Lower lobe of right lung (tissue), 2 donors: ENCODE data around the gene SRBD1. TPM values are rescaled to one million over a fixed set of nuclear protein-coding genes. Genes with fewer than 3 reads are reported as not detected.

ENCODE experiments used
- ATAC-seq, 2 donors: fragments of 200-7000 bp; cut with Tn5 transposase; one replicate each; pipeline ENCODE4 v1.9.1; 2020 to 2022; ENCODE audit warnings: mild to moderate bottlenecking in 2 of 2, moderate library complexity in 2 of 2
- DNase-seq: peaks from one replicate; pipeline ENCODE4 v3.0.0-alpha.2; 2020
- H3K27ac ChIP-seq: fragments of 200-600 bp; one replicate; pipeline ENCODE4 v1.8.0; 2022
- H3K27me3 ChIP-seq: fragments of 200-600 bp; one replicate; pipeline ENCODE4 v1.8.0; 2022; ENCODE audit warnings: low read depth
- H3K36me3 ChIP-seq: fragments of 200-600 bp; one replicate; pipeline ENCODE4 v1.8.0; 2022; ENCODE audit warnings: mild to moderate bottlenecking
- H3K4me1 ChIP-seq: fragments of 200-600 bp; one replicate; pipeline ENCODE4 v1.8.0; 2022
- H3K4me3 ChIP-seq: fragments of 200-600 bp; one replicate; pipeline ENCODE4 v1.8.0; 2022; ENCODE audit warnings: mild to moderate bottlenecking
- H3K9me3 ChIP-seq: fragments of 200-600 bp; one replicate; pipeline ENCODE4 v1.8.0; 2022
- intact Hi-C: fragments of 100-400 bp; cut with DNase I; formaldehyde crosslinking; loops from one replicate; pipeline ENCODE4 v1.11.0; 2022
- total RNA-seq: library from RNA; stranded (reverse); fragmentation: NEBNext Ultra II Directional; extraction: Animal tissue kit (Norgen Biotek cat#: 25700); gene quantifications from one replicate; pipeline ENCODE4 v1.2.1, GENCODE V29; 2021
- TF ChIP-seq, protein P1 (sequence below): fragments of 200-600 bp; IDR thresholded peaks from one replicate; pipeline ENCODE4 v1.8.0; 2022; ENCODE audit warnings: antibody characterized with exemption, mild to moderate bottlenecking
- donor health status: DM: no; HTN: yes; CAD: no; lungs with severe emphysema.

The SRBD1 gene
- total RNA-seq, 1 donor from 2014 or later, result 15.4 TPM

DNA sequence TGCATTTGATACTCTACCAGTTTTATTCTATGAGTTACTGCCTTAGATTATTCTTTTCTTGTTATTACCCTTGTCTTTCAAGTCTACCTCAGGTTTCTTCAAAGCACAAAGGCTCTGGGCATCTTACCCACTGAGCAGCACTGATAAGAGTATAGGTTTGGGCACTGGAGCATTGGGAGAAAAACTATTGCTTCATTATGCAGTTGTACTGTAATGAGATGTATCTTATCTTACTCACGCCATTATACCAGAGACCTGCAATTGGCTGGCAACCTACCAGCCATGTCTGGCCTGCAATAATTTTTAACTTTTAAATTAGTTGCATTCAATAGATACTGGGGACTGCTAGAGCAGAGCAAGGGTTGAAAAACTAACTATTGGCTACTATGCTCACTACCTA lies 18.9 kb upstream of the SRBD1 start:
- ATAC-seq, result no peak
- peaks cover 8% of the 10 kb centered on the region for H3K4me1 ChIP-seq
- H3K36me3 ChIP-seq, result no peaks in the 10 kb centered on the region
- TF ChIP-seq, protein P1, sequence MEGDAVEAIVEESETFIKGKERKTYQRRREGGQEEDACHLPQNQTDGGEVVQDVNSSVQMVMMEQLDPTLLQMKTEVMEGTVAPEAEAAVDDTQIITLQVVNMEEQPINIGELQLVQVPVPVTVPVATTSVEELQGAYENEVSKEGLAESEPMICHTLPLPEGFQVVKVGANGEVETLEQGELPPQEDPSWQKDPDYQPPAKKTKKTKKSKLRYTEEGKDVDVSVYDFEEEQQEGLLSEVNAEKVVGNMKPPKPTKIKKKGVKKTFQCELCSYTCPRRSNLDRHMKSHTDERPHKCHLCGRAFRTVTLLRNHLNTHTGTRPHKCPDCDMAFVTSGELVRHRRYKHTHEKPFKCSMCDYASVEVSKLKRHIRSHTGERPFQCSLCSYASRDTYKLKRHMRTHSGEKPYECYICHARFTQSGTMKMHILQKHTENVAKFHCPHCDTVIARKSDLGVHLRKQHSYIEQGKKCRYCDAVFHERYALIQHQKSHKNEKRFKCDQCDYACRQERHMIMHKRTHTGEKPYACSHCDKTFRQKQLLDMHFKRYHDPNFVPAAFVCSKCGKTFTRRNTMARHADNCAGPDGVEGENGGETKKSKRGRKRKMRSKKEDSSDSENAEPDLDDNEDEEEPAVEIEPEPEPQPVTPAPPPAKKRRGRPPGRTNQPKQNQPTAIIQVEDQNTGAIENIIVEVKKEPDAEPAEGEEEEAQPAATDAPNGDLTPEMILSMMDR, result no peak
- intact Hi-C loops, result no loop called here
- H3K27ac ChIP-seq, result no peak overlapping the region
- no peaks in the 10 kb centered on the region for H3K9me3 ChIP-seq
- no peak for DNase-seq
- H3K4me3 ChIP-seq, result no peak overlapping the region
- H3K27me3 ChIP-seq, result no peaks in the 10 kb centered on the region

DNA sequence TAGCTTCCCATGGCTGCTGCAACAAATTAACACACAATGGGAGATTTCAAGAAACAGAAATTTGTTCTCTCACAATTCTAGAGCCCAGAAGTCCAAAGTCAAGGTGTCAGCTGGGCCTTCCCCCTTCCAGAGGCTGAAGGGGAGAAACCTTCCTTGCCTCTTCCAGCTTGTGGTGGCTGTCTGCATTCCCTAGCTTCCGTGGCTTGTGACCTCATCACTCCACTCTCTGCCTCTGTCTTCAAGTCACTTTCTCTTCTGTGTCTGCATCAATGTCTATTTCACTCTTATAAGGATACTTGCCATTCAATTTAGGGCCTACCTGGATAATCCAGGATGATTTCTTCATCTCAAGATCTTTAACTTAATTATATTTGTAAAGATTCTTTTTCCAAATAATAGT lies 16.8 kb upstream of the SRBD1 start:
- intact Hi-C loops, result no loop called here
- Histone ChIP-seq H3K9me3 (no peaks in the 10 kb centered on the region), H3K4me3 (no peak overlapping the region), H3K27me3 (no peaks in the 10 kb centered on the region), H3K36me3 (no peaks in the 10 kb centered on the region), H3K4me1 (peaks cover 8% of the 10 kb centered on the region), H3K27ac (no peak overlapping the region)
- TF ChIP-seq, protein P1, result no peak
- DNase-seq (no peak), ATAC-seq (no peak)

DNA sequence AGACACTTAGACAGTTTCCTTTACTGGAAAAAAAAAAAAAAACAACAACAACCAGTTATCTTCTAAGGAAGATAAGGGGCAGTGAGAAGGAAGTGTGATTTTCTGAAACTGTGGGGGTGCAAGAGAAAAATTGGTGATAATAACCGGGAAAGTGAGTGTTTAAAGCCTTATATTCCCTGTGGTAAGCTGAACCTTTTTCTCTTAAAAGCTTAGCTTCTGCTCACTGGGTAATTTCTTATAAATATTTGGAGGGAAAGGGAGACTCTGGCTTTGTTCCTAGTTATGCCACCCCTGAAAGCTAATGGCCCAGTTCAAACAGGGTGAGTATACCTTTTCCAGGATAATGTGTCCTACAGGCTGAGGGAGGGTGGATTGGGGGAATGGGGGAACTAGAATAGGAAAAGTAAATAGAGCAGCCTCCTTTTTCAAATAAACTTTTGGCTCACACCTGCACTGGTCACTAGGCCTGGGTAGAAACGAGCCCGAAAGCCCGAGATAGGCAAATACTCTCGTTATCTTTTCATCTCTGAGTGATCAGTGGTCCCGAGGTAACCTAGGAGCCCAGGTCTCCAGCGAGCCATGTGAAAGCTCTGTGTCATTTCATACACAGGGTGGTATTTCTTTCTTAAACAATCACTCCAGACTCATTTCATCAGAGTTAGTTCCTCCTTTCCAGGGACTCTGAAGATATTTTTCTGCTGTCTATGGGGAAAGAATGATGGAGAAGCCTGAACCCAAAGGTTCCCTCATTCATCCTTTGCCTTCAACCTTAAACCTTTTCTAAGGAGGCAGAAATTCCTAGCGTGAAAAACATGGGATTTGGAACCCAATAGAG lies 15.5 kb upstream of the SRBD1 start:
- TF ChIP-seq, protein P1, result no peak
- no peak overlapping the region for H3K27ac ChIP-seq
- DNase-seq, result no peak
- H3K36me3 ChIP-seq, result no peaks in the 10 kb centered on the region
- peak; percentile 64 to 90 for ATAC-seq
- no peak overlapping the region for H3K4me3 ChIP-seq
- no peaks in the 10 kb centered on the region for H3K27me3 ChIP-seq
- H3K9me3 ChIP-seq, result no peaks in the 10 kb centered on the region
- peaks cover 8% of the 10 kb centered on the region for H3K4me1 ChIP-seq
- intact Hi-C loops, result no loop called here

DNA sequence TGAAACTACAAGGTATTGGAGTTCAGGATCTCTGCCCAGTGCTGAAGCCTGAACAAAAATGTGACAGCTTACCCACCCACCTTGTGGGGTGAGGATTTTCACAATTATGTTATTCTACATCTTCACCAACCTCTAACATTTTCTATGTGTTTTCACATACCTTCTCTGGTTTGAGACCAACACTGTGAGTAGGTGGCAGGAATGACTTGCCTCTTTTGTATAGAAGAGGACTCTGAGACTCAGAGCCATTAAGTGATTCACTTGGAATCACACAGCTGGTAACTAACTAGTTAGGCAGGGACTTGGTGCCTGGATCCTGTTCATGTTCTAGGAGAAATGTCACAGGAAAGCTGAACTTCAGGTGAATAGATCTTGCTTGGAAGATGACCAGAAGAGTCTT lies 14.8 kb upstream of the SRBD1 start:
- Histone ChIP-seq H3K9me3 (no peaks in the 10 kb centered on the region), H3K36me3 (no peaks in the 10 kb centered on the region), H3K4me1 (peaks cover 8% of the 10 kb centered on the region), H3K4me3 (no peak overlapping the region), H3K27me3 (no peaks in the 10 kb centered on the region), H3K27ac (no peak overlapping the region)
- TF ChIP-seq, protein P1, result no peak
- intact Hi-C loops, result no loop called here
- ATAC-seq (no peak), DNase-seq (no peak)

DNA sequence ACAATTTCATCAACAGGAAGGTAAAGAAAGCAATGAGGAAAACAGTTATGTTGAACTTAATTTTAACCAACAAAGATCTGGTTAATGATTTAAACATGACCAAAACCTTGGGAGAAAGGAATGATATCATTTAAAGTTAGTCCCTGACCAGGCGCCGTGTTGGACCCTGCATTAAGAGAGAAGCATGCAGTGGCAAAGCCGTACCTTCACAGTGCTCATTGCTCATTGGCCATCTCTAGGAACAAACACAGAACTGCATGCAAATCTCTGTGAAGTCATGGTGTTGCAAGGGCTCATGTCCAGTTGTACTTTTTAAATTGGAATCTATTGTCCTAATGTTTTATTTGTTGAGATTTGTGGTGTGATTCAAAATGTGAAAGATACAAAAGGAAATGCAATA lies 12.0 kb upstream of the SRBD1 start:
- Histone ChIP-seq H3K4me3 (no peak overlapping the region), H3K27ac (no peak overlapping the region), H3K4me1 (peaks cover 8% of the 10 kb centered on the region), H3K27me3 (no peaks in the 10 kb centered on the region), H3K36me3 (no peaks in the 10 kb centered on the region), H3K9me3 (no peaks in the 10 kb centered on the region)
- ATAC-seq (no peak), DNase-seq (no peak)
- intact Hi-C loops, result no loop called here
- TF ChIP-seq, protein P1, result no peak
